Astrocyte (in vitro differentiated cells and primary cell): ENCODE measurements around the gene LHFPL2.

Source experiments
- EZH2 ChIP-seq: IDR thresholded peaks from 2 replicates; pipeline ENCODE4 v1.6.1; 2012; ENCODE audit warnings: mild to moderate bottlenecking, low read length, inconsistent platforms; ENCODE audit not compliant: insufficient read depth
- TF ChIP-seq, protein P1 (sequence below): IDR thresholded peaks from 2 replicates; pipeline ENCODE4 v1.5.1; 2011; ENCODE audit warnings: low read depth, mild to moderate bottlenecking, inconsistent platforms, low read length, moderate library complexity; ENCODE audit not compliant: insufficient read depth

DNA sequence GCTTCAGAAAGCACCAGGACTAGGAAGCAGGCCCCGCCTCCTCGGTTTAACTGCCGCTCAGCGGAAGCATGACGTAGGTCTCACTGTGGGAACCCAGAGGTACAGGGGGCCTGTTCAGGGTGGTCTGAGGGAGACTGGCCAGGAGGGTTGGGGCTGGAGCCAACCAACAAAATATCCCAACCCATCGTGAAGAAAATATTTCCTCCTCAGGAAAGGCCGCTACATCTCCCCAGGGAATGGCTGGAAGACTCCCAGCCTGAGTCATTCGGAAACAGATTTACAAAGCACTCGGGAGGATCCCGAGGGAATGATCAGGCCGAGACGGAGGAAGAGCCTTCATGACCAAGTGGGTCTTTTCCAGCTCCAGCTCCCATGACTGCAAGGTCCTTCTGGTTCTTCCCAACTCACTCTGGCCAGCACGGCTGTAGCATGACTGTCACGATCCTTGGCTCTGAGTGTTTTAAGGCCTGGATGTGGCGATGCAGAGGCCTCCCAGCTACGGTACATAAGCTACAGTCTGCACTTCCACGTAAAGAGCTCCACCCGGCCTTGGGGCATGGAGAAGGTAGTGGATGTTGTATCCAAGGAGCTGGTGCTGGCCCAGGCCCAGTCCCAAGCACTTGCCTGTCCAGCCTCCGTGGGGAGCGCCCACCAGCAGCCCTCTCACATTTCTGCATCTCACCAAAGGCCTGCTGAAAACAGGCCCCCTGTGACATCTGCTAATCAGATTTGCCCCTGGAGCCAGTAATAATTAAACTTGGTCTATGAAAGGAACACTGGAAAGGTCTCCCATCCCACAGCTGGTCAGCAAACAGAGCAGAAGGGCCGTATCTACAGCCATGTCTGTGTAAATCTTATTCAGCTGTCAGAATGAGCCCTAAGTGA lies 100.6 kb downstream of the LHFPL2 start:
- TF ChIP-seq EZH2: no peak
- TF ChIP-seq, protein P1, sequence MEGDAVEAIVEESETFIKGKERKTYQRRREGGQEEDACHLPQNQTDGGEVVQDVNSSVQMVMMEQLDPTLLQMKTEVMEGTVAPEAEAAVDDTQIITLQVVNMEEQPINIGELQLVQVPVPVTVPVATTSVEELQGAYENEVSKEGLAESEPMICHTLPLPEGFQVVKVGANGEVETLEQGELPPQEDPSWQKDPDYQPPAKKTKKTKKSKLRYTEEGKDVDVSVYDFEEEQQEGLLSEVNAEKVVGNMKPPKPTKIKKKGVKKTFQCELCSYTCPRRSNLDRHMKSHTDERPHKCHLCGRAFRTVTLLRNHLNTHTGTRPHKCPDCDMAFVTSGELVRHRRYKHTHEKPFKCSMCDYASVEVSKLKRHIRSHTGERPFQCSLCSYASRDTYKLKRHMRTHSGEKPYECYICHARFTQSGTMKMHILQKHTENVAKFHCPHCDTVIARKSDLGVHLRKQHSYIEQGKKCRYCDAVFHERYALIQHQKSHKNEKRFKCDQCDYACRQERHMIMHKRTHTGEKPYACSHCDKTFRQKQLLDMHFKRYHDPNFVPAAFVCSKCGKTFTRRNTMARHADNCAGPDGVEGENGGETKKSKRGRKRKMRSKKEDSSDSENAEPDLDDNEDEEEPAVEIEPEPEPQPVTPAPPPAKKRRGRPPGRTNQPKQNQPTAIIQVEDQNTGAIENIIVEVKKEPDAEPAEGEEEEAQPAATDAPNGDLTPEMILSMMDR: no peak
